Subcutaneous adipose tissue (tissue), 4 donors: ENCODE measurements around the gene FJX1. TPM values are rescaled to one million over a fixed set of nuclear protein-coding genes. Genes with fewer than 3 reads are reported as not detected.

Experiments used
- total RNA-seq, 4 donors: library from RNA; depleted of rRNA; stranded (reverse); fragments of >200 nt; gene quantifications; one replicate each; pipeline ENCODE4 v1.1.0, GENCODE V29; 2016
- TF ChIP-seq, protein P1 (sequence below): fragments of 450-650 bp; IDR thresholded peaks from one replicate; pipeline ENCODE4 v1.5.1; 2016; ENCODE audit warnings: low read depth, mild to moderate bottlenecking, control low read depth, antibody characterized with exemption, moderate library complexity

Gene FJX1
- total RNA-seq, 4 donors from 2014 or later = 1.1 to 4.6 (median 2.1) TPM

DNA sequence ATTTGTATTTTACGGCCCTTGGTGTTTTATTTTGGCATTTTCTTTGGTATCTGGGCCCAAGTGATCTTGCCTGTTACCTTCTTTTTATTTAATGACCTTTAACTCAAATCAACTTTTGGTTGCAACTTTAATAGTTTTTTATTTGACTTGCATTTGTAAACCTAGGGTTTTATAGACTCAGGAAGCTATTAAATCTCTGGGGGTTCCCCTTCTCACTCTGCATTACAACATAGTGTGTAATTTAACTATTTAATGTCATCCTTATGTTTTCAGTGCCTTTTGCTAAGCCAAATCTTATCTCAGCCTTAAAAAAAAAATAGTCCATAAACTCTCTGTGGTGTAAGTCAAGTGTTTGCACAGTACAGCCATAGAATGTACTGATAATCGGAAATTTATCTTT is 3.4 kb downstream of the FJX1 start:
- TF ChIP-seq, protein P1, sequence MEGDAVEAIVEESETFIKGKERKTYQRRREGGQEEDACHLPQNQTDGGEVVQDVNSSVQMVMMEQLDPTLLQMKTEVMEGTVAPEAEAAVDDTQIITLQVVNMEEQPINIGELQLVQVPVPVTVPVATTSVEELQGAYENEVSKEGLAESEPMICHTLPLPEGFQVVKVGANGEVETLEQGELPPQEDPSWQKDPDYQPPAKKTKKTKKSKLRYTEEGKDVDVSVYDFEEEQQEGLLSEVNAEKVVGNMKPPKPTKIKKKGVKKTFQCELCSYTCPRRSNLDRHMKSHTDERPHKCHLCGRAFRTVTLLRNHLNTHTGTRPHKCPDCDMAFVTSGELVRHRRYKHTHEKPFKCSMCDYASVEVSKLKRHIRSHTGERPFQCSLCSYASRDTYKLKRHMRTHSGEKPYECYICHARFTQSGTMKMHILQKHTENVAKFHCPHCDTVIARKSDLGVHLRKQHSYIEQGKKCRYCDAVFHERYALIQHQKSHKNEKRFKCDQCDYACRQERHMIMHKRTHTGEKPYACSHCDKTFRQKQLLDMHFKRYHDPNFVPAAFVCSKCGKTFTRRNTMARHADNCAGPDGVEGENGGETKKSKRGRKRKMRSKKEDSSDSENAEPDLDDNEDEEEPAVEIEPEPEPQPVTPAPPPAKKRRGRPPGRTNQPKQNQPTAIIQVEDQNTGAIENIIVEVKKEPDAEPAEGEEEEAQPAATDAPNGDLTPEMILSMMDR = no peak

GRCh38 chr11:35622070-35622469 is 3.8 kb downstream of the FJX1 start:
- TF ChIP-seq, protein P1 = no peak

- TF ChIP-seq, protein P1 = no peak
Measured at GRCh38 chr11:35623621-35624168, 5.4 kb downstream of the FJX1 start.

DNA sequence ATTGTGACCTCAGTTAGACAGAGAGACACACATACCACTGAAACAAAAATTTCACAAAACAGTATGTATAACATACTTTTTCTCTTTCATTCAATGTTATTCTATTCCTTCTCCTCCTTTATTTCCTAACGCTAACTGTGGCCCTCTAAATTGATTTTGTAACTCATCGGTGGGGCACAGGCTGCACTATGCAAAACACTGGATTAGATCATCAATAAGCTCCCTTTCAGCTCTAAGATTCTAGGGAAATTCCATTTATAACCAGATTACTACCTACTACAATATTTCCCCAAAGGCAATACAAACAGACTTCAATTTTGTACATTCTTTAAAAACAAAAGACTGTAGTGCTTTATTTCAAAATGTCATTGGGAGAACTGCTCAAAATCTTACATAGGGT is 6.1 kb downstream of the FJX1 start:
- TF ChIP-seq, protein P1 = no peak

GRCh38 chr11:35624781-35625180 is 6.5 kb downstream of the FJX1 start:
- TF ChIP-seq, protein P1 = no peak

DNA sequence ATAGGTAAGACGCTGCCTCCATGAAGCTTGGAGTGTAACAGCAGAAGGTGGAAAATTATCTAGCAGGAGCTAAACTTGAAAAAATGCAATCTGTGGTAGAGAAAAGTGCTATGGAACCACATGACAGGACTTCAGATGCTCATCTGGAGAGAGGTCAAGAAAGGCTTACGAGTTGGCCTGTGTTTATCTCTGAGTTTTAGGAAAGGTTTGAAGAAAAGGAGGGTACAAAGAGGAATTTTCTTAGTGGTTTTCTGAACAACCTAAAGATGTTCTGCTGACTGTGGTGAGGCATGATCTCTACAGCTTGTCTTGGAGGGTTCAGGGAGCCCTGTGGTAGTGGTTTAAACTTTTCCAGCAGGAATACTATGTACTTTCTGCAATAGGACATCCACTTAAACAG is 8.2 kb downstream of the FJX1 start:
- TF ChIP-seq, protein P1 = no peak

- TF ChIP-seq, protein P1 = no peak
Measured at GRCh38 chr11:35629511-35629910, 11.3 kb downstream of the FJX1 start.

DNA sequence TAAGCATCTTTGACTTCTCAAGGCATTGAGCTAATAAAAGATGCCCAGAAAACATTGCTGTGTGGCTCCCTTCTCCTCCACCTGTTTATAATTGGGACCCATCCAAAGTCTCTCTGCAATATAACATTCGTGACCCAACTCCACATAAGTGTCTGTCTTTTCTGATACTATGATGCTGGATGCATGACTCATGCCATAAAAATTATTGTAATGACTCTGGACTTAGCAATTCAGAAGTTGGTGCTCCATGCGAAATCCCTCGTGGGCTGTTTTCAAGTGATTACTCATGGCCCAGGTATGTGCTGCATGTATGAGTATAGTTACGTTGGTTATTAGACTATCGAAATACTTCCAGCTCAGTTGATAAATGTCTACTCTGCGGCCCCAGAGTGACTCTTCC is 11.7 kb downstream of the FJX1 start:
- TF ChIP-seq, protein P1 = no peak
